ENCODE measurements around the gene GRIK4. TPM values are rescaled to one million over a fixed set of nuclear protein-coding genes. Genes with fewer than 3 reads are reported as not detected.

Gene GRIK4
- total and polyA plus RNA-seq, 7 donors, result 0.04 to 0.11 (median 0.04) TPM; not detected in 4

GRCh38 chr11:120797143-120797542 is 285.6 kb downstream of the GRIK4 start:
- Histone ChIP-seq H3K27me3 (ENCODE audit: insufficient read depth in 3 of 3, low read length in 2 of 3) (peaks cover 0 to 11% (median 0%) of the 10 kb centered on the region in 3 donors), H3K27ac (no peak overlapping the region), H3K36me3 (ENCODE audit: insufficient read depth in 1 of 2, low read depth in 1 of 2) (no peaks in the 10 kb centered on the region), H3K4me1 (no peaks in the 10 kb centered on the region), H3K4me3 (no peak overlapping the region), H3K9me3 (no peaks in the 10 kb centered on the region)
- intact Hi-C loops (cut with DNase I), result no loop called here
- 41 to 55% (median 44%) methylated on average over 9 of the region's 9 CpGs for WGBS, 3 donors
- no peak for TF ChIP-seq CTCF (IDR thresholded peaks at IDR 0.05)
- DNase-seq (no peak), ATAC-seq (no peak)

- DNase-seq (no peak), ATAC-seq (no peak)
- no peaks in the 10 kb centered on the region for H3K4me1 ChIP-seq
- TF ChIP-seq CTCF (IDR thresholded peaks at IDR 0.05), result no peak
- 81 to 92% (median 82%) methylated on average over 3 of the region's 3 CpGs for WGBS, 3 donors
- peaks cover 0 to 3% (median 0%) of the 10 kb centered on the region in 3 donors for H3K27me3 ChIP-seq (ENCODE audit: insufficient read depth in 3 of 3, low read length in 2 of 3)
- no peak overlapping the region for H3K4me3 ChIP-seq
- H3K27ac ChIP-seq, result no peak overlapping the region
- no peaks in the 10 kb centered on the region for H3K36me3 ChIP-seq (ENCODE audit: insufficient read depth in 1 of 2, low read depth in 1 of 2)
- H3K9me3 ChIP-seq, result no peaks in the 10 kb centered on the region
- intact Hi-C loops (cut with DNase I), result no loop called here
These were observed 287.3 kb downstream of the GRIK4 start for GRCh38 chr11:120798854-120799253.

GRCh38 chr11:120800206-120800605 is 288.7 kb downstream of the GRIK4 start:
- H3K9me3 ChIP-seq, result no peaks in the 10 kb centered on the region
- H3K4me1 ChIP-seq, result no peaks in the 10 kb centered on the region
- 61 to 78% (median 75%) methylated on average over 7 of the region's 7 CpGs for WGBS, 3 donors
- ATAC-seq (no peak), DNase-seq (no peak)
- no peaks in the 10 kb centered on the region for H3K36me3 ChIP-seq (ENCODE audit: insufficient read depth in 1 of 2, low read depth in 1 of 2)
- intact Hi-C loops (cut with DNase I), result no loop called here
- H3K27ac ChIP-seq, result no peak overlapping the region
- peaks cover 0 to 6% (median 0%) of the 10 kb centered on the region in 3 donors for H3K27me3 ChIP-seq (ENCODE audit: insufficient read depth in 3 of 3, low read length in 2 of 3)
- TF ChIP-seq CTCF (IDR thresholded peaks at IDR 0.05), result no peak
- H3K4me3 ChIP-seq, result no peak overlapping the region

- Histone ChIP-seq H3K4me1 (no peaks in the 10 kb centered on the region), H3K4me3 (no peak overlapping the region), H3K27me3 (ENCODE audit: insufficient read depth in 3 of 3, low read length in 2 of 3) (peaks cover 0 to 3% (median 2%) of the 10 kb centered on the region in 3 donors), H3K36me3 (ENCODE audit: insufficient read depth in 1 of 2, low read depth in 1 of 2) (no peaks in the 10 kb centered on the region), H3K9me3 (no peaks in the 10 kb centered on the region), H3K27ac (no peak overlapping the region)
- intact Hi-C loops (cut with DNase I), result loop anchor here in 1 of 2 donors (2.0 kb wide), 1 partner anchor 291 kb away; the partner anchor contains the start of gene GRIK4
- 17 to 25% (median 18%) methylated on average over 9 of the region's 9 CpGs for WGBS, 3 donors
- ATAC-seq (no peak), DNase-seq (no peak)
- TF ChIP-seq CTCF (IDR thresholded peaks at IDR 0.05), result peak; percentile 70
These were observed 290.5 kb downstream of the GRIK4 start for GRCh38 chr11:120801801-120802689.
